GM18498 (cell line): ENCODE data around the gene APBA1.
"Not testable (repeated sequence)": the region's sequence is repeated elsewhere in the genome, so short reads cannot be mapped to it uniquely, and the experiment has no call there.

Experiments
- ATAC-seq: cut with Tn5 transposase; IDR thresholded peaks from one replicate; pipeline ENCODE4 v1.9.1; 2021; ENCODE audit warnings: mild to moderate bottlenecking, moderate library complexity; ENCODE audit not compliant: unreplicated experiment

APBA1 gene

DNA sequence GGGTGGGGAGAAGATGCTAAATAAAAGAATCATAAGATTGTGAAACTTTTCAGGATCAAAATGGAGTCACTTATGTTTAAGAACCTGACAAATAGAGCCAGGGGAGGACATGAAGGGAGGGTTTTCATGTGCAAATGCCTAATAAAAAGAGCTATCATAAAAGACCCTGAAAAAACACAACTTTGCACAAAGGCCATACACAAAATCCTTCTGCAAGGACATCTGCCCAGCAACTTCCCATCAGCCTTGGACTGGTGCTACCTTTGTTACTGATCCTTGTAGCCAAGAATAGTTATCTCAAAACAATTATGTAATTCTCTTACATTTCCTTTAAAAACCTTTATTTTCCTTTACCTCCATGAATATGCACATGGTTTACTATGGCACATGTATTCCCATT lies 63.0 kb downstream of the APBA1 start:
- ATAC-seq = no peak

DNA sequence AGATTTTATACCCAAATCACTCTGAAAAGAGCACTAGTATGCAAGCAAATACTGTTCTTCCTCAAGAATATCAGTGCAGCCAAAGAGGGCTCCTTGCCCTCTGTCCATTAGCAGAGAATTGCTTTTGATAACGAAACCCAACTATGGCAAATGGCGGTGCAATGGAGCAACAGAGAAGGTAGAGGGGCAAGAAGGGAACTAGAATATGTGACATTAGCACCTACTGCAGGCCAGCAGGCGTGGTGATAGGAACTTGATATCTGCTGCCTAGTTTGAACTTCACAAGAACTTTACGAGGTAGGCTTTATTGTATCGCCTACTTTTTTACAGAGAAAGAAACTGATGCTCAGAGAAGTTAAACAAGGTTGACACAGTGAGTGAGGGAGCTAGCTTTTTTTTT lies 66.1 kb downstream of the APBA1 start:
- ATAC-seq = no peak

DNA sequence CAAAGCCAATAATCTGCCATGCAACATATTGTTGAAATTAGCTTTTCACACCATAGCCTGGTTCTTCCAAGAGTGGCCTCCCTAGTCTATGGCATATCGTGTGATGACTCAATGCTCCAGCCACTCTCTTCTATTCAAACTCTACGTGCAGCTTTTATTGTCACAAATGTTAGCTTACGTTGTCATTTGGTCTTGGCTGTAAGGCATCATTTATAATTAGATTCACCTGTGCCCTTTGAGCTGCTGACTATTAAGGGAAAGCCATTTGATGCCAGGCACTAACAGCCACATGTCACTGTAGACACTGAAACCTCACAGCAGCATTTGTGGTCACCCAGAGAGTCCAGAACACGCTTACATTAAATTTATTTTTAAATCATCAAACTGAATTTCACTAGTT lies 66.8 kb downstream of the APBA1 start:
- ATAC-seq = no peak

DNA sequence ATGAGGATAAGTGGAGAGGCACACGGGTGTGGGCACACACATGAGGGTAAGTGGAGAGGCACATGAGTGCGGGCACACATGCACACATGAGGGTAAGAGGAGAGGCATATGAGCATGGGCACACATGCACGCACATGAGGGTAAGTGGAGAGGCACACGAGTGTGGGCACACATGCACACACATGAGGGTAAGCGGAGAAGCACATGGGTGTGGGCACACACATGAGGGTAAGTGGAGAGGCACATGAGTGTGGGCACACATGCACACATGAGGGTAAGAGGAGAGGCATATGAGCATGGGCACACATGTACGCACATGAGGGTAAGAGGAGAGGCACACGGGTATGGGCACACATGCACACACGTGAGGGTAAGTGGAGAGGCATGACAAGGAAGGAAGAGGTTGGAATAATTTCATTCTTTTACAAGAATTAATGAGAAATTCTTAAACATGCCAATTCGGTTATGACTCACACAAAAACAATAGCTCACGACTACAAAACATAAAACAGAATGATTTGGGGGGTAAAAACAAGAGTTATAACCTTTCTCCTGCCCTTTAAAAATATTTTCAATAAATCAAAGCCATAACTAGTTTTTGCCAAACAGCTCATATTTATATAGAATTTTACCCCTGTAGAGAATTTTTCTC lies 67.5 kb downstream of the APBA1 start:
- no peak for ATAC-seq

DNA sequence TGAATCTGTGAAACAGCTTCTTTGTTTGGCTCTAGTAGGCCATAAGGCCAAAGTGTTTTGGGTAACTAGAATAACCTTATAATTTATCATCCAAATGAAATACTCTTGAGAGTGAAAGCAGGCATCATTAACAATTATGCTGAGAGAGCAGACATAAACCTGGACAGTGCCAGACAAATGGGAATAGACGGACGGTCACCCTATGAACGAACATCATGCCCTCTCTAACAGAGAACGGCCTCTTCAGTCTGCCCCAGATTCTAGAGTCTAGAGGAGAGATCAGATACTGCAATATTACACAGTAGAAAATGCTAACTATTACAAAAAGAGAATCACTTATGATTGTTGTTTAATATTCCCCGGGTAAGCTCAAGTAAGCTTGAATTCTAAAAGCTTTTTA lies 68.5 kb downstream of the APBA1 start:
- no peak for ATAC-seq

DNA sequence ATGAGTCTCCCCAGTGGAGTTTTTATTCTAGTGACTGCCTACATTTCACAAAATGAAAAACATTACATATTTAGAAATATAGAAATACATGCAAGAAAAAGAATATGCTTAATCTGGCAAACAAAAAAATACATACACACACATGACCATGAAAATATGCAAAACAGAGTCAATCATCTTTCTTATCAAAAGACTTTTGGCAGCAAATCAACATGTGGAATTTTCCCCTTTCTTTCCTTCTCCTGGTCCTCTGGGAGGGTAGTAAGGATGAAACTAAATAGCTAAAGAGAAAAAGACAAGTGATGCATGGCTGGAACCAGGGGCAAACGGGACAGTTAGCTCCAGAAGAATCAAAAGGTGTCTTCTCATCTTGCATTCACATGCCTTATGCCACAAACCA lies 69.4 kb downstream of the APBA1 start:
- no peak for ATAC-seq

DNA sequence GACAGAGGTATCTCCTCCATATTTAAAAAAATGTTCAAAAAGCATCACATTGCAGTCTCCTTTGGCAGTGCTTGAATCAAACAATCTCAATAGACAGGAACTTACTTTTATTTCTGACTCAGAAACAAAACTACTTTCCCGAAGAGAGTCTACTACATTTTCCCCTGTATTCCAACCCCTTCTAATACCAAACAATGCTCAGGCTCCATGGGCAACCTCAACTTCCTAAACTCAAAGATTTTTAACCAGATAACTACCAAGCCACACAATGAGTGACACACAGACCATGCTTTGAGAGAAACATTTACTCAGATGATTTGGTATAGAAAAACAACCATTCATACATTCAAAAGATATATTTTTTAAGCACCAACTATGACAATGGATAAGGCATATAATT lies 70.5 kb downstream of the APBA1 start:
- ATAC-seq = no peak

DNA sequence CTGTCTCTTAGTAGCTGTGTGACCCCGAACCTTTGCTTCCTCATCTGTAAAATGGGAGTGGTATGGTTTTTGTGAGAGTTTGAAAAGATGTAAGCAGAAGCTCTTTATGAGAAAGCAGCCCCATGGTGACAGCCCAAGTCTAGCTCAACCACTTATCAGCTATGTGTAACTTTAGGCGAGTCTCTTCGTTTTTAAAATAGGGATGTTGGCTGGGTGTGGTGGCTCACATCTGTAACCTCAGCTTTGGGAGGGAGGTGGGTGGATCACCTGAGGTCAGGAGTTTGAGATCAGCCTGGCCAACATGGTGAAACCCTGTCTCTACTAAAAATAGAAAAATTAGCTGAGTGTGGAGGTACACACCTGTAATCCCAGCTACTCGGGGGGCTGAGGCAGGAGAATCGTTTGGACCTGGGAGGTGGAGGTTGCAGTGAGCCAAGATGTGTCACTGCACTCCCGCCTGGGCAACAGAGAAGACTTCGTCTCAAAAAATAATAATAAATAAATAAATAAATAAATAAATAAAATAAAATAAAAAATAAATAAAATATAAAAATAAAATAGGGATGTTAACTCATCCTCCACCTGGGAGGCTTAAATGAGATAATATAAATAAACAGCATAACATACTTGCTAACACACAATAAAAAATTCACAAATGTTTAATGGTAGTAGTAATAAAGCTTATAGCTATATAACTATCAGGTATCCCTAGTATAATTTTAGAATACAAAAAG lies 71.7 kb downstream of the APBA1 start:
- no peak for ATAC-seq

DNA sequence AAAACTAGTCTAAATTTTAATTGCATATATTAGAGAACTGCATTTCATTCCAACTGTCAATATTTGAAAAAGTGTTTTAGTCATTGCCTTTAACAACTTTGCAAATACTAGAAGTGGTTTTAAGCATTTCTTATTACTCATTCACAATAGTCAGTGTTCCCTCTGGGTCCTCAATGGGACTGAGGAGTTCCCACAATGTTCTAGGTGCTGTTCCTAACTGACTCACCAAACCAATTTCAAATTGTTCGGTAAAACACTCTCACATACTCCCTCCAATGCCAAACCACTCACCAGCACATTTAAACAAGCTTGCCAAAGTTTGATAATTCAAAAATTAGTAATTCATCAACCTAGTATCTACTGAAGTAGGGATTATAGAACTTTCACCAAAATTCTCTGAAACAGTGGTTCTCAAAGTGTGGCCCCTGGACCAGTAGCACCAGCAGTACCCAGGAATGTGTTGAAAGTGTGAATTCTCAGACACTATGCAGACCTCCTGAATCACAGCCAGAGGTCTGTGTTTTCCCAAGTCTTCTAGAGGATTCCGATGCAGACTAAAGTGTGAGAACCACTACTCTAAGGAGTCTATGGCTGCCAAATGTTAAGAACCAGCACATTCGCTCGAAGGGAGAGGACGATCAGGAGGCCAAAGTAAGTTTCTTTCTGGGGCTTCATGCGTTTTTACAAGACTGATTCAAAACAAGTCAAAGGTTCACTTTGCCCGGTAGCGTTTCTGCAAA lies 72.8 kb downstream of the APBA1 start:
- no peak for ATAC-seq

DNA sequence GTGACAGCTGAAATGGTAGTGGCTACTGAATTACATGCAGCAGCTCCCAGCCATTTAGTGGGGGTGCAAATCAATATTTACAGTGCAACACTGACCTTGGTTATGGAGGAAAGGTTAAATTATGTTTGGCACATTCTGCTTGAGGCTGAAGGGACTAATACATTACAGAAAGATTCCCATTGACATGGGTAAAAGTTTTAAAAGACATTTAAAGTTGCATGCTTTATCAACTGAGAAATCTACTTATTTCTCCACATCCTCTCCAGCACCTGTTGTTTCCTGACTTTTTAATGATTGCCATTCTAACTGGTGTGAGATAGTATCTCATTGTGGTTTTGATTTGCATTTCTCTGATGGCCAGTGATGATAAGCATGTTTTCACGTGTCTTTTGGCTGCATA lies 75.3 kb downstream of the APBA1 start:
- ATAC-seq = not testable (repeated sequence)

DNA sequence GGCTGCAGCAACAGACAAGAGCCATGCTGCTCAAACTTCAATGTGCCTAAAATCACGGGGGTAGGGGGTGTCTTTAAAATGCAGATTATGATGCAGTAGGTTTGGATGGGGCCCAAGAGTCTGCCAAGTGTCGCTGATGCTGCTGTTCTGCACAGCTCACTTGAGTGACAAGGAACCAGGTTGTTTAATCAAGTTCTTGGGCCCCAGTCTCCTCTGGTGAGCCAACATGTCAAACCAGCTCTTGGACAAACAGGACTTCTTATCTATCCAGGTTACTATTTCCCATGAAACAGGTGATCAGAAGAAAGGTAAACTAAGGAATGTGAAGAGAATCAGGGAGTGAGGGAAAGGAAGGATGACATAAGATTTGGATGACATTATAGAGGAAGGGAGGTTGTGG lies 78.0 kb downstream of the APBA1 start:
- ATAC-seq = no peak

DNA sequence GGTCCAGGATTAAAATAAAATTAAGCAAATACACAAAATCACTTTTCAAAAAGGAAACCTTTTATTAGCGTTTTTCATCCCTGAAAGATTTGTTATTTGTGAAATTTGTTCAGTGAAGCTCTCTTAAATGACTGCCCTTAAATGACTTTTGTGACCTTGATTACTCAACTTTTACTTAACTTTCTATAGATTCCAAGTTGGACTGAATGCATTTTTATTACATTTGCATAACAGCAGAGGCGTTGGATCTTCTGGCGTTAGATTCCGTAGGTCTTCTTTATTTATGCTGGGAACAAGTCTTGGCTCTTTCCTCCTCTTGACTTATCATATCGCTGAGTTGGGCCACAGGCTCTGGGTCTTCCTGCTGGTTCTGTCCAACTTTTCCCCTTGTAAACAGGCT lies 78.4 kb downstream of the APBA1 start:
- no peak for ATAC-seq

DNA sequence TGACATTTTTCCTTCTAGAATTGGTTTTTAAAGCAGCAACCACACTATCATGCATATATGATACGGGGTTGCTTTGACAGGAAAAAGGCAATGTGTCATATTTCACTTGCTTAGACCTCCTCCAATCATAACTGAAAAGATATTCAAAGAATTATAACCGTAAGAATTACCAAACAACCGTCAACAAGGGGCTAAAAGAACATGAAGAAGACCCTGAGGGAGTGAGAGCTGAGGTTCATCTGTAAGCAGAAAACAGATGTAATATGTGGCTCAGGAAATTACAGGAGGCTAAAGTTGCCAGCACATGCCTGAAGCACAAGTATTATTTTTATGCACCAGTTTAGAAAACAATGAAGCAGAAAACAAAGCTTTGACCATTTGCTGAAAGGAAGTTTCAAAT lies 78.9 kb downstream of the APBA1 start:
- no peak for ATAC-seq

DNA sequence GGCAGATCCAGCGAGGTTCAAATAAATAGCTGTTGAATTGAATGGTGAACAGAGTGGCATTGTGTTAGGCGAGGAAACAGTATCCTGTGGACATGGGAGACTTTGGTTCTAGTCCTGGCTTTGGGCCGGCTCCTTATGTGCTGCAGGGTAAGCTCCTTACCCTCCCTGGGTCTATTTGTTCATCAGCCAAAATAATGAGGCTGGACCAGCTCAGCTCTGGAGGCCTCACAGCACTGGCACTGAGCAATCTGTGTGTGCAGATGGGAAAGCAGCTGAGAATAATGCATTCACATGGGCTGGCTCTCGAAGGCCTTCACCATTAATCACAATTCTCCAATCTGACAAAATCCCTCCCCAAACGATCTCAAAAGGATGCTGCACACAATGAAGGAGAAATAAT lies 81.9 kb downstream of the APBA1 start:
- no peak for ATAC-seq

DNA sequence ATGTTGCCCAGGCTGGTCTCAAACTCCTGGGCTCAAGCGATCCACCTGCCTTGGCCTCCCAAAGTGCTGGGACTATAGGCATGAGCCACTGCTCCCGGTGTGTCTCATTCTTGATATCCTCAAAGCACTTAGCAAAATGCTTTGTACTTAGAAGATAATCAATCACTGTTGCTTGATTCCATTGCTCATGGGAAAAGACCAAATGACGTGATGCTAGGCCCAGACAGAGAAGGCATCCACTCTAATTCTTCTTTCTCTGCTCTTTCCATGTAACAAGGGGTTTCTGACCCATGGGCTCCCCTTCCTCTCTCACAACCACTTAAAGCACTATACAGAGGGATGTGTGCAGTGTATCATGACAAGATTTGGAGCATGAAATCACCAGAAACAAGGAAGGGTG lies 83.0 kb downstream of the APBA1 start:
- no peak for ATAC-seq

DNA sequence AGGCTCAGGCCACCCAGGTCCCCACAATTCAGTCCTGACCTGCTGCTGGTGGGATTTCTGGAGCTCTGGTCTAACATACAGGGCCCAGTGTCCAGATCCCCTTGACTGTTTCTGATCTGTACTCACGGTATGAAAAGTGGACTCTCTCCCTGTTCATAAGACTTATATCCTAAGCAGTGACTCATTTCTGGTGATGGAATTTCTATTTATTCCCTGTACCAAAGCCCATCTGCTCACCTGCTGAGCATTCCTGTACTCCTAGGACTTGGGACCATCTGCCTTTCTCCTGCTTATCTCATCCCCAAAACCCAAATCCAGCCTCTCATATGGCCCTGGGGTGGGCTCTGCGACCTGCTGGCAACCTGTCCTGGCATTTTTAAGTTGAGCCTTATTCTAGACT lies 86.6 kb downstream of the APBA1 start:
- no peak for ATAC-seq

DNA sequence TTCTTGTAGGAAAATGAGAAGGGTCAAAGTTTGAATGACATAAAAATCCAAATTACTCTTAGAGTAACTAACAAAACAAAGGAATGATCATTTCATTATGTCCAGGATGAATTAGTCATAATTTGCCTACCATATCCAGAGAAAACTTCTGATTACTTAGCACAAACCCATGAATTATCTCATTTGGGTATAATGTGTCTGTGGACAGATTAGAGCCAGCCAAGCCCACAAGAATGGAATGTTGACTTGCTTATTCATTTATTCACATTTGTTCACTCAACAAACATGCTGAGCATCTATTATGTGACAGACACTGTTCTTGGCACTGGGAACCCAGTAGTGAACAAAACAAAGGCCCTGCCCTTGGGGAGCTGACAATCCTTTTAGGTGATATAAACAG lies 87.4 kb downstream of the APBA1 start:
- no peak for ATAC-seq

DNA sequence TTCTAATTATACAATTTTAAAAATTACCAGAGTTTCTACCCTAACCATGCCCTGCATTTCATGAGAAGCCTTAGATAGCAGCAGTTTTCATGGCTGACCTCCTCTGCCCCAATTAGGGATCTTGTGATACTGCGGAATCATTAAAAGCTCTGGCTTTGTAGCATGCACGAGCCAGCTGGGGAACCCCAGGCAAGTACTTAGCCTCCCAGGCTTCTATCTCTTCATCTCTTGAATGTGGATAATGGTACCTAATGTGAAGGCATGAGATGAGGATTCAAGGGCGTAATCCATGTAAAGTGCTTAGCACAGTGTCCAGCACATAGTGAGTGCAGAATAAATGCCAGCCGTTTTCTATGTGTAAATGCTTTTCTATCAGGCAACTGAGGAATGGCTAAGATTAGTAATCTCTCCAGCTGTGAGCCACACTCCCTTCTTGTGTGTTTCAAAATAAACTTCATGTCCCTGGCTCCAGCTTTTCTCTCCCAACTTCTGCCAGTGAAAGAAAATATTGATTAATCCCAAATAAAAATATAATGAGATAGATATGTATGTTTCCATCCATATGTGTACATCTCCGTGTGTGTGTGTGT lies 88.4 kb downstream of the APBA1 start:
- ATAC-seq = no peak

DNA sequence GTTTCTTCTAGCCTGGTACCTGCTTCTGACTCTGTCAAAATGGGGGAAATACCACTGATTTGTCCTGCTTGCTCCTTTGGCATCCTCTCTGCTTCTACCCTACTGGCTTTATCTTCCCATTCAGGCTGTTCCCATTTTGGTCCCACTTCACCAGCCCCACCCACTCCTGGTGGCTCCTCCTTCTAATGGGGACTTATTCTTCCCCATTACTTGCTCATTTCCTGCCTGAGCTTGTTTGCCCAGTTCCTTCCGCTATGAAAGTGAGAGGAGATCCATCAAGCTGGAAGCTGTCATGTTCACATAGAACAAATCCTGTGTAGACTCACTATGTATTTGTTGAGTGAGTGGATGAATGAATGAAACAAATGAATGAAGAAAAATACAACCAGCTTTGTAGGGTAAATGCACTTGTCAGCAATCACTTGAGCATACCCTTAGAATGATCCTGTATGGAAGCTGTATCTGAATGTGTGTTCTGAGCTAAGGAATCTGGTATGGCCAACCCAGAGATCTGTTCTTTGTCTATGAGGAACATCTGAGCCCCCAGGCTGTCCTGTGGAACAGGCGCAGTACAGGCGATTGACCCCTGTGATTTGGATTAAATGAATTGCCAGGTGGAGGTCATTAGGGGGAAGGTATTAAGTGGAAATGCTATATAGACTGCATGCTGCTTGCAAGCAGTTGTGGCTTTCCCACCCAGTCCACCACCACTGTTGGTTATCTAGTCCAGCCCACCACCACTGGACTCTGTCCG lies 89.5 kb downstream of the APBA1 start:
- ATAC-seq = no peak

DNA sequence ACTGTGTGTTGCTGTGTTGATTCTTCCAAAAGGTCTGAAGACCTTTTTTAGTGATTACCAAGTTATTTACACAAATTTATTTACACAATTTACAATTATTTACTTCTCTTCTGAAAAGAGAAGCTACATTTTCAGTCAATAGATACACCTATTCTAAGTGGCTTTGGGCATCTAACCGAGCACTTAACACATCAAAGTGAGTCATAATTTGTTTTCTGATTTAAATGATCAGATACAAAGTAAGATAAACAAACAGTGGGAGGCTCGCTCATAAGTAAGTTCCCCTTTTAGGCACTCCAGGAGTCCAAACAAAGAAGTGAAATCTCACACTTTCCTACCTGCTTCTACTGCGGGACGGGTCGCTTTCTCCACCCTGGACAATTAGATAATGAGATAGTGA lies 90.2 kb downstream of the APBA1 start:
- no peak for ATAC-seq

DNA sequence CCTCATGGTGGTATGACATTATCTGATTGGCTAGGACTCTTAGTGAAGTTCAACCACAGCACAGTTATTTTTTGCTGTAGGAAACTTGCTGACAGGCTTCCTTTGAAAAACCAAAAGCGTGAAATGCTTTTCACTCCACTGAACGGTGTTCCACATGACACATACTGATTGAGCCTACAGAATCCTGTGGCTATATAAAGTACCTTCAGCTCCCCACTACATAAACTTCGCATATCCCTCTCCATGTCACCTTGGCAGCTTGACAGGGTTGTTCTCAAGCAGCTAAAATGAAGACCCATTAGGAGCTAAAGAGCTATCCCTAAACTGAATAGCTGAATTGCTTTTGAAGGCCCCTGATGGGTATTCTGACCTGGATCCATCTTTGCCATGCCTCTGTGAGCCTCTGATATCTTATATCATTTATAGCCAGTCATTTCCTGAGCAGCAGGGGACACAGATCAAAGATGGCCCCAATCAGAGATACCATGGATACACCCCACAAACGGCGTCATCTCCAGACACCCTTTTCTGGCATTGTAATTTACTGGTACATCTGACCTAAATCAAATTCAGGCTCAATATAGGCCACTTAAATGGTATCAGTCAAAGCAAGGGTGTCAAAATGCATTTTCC lies 91.5 kb downstream of the APBA1 start:
- no peak for ATAC-seq
